Nephron (organoid): ENCODE results near the gene OBSL1.

Experiments used
- H3K27ac Mint-ChIP-seq, 3 experiments: 2 replicates each; pipeline ENCODE4 v1.8.0; 2020; ENCODE audit warnings: mixed read lengths in 3 of 3, mild to moderate bottlenecking in 2 of 3, moderate library complexity in 1 of 3
- H3K27me3 Mint-ChIP-seq: 2 replicates; pipeline ENCODE4 v1.8.0; 2021; ENCODE audit warnings: low read depth, mild to moderate bottlenecking, moderate library complexity, mixed read lengths
- H3K36me3 Mint-ChIP-seq: 2 replicates; pipeline ENCODE4 v1.8.0; 2020; ENCODE audit warnings: low read depth, mixed read lengths
- H3K4me1 Mint-ChIP-seq: 2 replicates; pipeline ENCODE4 v1.8.0; 2020; ENCODE audit warnings: mixed read lengths
- H3K4me3 Mint-ChIP-seq, 3 experiments: 2 replicates each; pipeline ENCODE4 v1.8.0; 2020; ENCODE audit warnings: mild to moderate bottlenecking in 3 of 3, mixed read lengths in 3 of 3, moderate library complexity in 2 of 3
- H3K9me3 Mint-ChIP-seq: 2 replicates; pipeline ENCODE4 v1.8.0; 2020; ENCODE audit warnings: mixed read lengths
- TF ChIP-seq, protein P1 (sequence below), 3 experiments: fragments of 200-600 bp; sonication (generic); IDR thresholded peaks; one replicate each; pipeline ENCODE4 v1.5.0; 2021; ENCODE audit warnings: antibody characterized with exemption in 3 of 3; ENCODE audit not compliant: unreplicated experiment in 3 of 3

Gene OBSL1

DNA sequence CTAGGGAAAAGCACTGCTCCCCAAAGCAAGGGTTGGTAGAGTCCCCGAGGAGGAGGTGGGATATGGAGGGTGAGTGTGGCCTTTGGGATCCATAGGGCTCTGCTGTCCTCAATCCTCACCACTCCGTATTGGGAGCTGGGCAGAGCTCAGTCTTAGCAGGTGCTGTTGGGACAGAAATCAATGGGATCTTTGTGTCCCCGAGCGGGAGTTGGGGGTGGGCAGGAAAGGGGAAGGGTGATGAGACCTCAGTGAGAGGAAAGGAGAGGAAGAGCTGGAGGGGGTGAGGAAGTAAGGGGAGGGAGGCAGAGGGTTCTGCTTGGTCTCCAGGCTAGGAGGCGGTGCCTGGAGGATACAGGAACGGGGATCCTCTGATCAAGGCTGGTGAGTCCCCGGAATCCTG is 54.5 kb downstream of the OBSL1 start:
- Mint-ChIP-seq H3K27me3 (peaks cover 62% of the 10 kb centered on the region), H3K9me3 (no peaks in the 10 kb centered on the region), H3K36me3 (no peaks in the 10 kb centered on the region), H3K4me3 (peak overlapping the region in 1 of 3 experiments; percentile 47), H3K4me1 (peaks cover 78% of the 10 kb centered on the region), H3K27ac (no peak overlapping the region)
- TF ChIP-seq, protein P1, sequence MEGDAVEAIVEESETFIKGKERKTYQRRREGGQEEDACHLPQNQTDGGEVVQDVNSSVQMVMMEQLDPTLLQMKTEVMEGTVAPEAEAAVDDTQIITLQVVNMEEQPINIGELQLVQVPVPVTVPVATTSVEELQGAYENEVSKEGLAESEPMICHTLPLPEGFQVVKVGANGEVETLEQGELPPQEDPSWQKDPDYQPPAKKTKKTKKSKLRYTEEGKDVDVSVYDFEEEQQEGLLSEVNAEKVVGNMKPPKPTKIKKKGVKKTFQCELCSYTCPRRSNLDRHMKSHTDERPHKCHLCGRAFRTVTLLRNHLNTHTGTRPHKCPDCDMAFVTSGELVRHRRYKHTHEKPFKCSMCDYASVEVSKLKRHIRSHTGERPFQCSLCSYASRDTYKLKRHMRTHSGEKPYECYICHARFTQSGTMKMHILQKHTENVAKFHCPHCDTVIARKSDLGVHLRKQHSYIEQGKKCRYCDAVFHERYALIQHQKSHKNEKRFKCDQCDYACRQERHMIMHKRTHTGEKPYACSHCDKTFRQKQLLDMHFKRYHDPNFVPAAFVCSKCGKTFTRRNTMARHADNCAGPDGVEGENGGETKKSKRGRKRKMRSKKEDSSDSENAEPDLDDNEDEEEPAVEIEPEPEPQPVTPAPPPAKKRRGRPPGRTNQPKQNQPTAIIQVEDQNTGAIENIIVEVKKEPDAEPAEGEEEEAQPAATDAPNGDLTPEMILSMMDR (IDR thresholded peaks at IDR 0.05; ENCODE audit: unreplicated experiment in 3 of 3) = no peak

DNA sequence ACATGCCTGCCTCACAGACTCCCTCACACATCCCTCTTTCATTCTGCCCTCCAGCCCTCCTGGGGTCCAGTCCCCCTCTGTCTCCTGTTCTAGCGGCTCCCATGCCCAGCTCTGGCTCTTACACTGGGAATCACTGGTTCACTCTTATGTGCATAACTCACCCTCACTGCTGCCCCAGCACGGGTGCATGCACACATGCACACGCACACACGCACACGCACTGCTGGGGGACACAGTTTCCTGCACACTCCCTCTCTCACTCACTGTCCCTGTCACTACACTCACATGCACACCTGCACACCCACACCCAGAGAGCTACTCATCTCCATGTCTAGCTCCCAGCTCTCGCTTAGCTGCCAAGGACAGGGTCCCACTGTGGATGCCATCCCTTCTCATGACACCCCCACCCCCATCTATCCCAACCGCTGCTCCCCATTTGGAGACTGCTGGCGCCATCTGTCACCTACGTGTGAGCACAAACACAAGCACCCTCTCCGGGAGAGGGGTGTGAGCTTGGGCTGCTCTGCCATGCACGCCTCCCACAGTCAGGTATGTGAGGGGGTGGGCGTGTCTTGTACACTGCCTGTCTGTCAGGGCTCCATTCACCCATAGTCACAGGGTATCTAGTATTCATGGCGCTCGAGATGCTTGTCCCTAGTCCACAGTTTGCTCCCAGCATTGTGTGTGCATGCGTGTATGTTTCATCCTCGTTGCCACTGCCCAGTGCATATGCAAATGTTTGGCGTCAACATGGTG is 55.3 kb downstream of the OBSL1 start:
- Mint-ChIP-seq H3K4me1 (peaks cover 71% of the 10 kb centered on the region), H3K9me3 (no peaks in the 10 kb centered on the region), H3K36me3 (no peaks in the 10 kb centered on the region), H3K27me3 (peaks cover 70% of the 10 kb centered on the region), H3K4me3 (peak overlapping the region in 2 of 3 experiments; percentile 1 to 47), H3K27ac (no peak overlapping the region)
- TF ChIP-seq, protein P1 (IDR thresholded peaks at IDR 0.05; ENCODE audit: unreplicated experiment in 3 of 3) = no peak

DNA sequence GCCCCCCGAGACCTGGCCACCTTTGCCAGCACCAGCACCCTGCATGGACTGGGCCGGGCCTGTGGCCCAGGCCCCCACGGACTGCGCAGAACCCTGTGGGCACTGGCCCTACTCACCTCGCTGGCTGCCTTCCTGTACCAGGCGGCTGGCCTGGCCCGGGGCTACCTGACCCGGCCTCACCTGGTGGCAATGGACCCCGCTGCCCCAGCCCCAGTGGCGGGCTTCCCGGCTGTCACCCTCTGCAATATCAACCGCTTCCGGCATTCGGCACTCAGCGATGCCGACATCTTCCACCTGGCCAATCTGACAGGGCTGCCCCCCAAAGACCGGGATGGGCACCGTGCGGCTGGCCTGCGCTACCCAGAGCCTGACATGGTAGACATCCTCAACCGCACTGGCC is 56.5 kb downstream of the OBSL1 start:
- Mint-ChIP-seq H3K27me3 (peaks cover 82% of the 10 kb centered on the region), H3K27ac (no peak overlapping the region), H3K4me3 (peak overlapping the region; percentile 45 to 50 (median 45)), H3K9me3 (no peaks in the 10 kb centered on the region), H3K4me1 (peaks cover 71% of the 10 kb centered on the region), H3K36me3 (no peaks in the 10 kb centered on the region)
- TF ChIP-seq, protein P1 (IDR thresholded peaks at IDR 0.05; ENCODE audit: unreplicated experiment in 3 of 3) = no peak

- TF ChIP-seq, protein P1 (IDR thresholded peaks at IDR 0.05; ENCODE audit: unreplicated experiment in 3 of 3) = no peak
- peak within 1 kb of the TSS; percentile 7 to 66 (median 34) for H3K27ac Mint-ChIP-seq
- no peaks in the 10 kb centered on the region for H3K36me3 Mint-ChIP-seq
- peak within 1 kb of the TSS; percentile 66 to 77 (median 72) for H3K4me3 Mint-ChIP-seq
- peaks cover 72% of the 10 kb centered on the region for H3K4me1 Mint-ChIP-seq
- H3K9me3 Mint-ChIP-seq = no peaks in the 10 kb centered on the region
- peaks cover 84% of the 10 kb centered on the region for H3K27me3 Mint-ChIP-seq
Measured at GRCh38 chr2:219514196-219514761, 57.1 kb downstream of the OBSL1 start, which contains the start of gene ASIC4. Gene ASIC4 (plus strand): TSS chr2:219514482. CDS start chr2:219514725, 243 bp downstream.

DNA sequence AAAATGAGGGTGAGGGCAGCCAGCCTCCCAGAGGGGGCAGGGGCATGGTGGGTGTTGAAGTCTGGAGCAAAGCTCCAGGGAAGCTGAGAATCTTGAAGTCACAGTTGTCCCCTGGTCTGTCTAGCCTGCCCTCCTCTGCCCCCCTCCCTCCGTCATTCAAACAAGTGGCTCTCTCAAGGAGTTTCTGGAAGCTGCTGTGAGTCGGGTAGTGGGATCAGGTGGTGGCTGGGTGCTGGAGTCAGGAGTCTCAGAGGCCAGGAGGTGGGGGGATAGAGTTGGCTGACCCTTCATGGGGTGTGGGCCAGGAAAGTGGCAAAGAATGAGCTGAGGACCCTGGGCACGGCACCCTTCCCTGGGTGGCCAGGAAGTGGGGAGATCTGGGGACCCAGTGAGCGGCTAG is 57.6 kb downstream of the OBSL1 start:
- peak overlapping the region; percentile 7 to 66 (median 22) for H3K27ac Mint-ChIP-seq
- peak overlapping the region; percentile 66 to 77 (median 72) for H3K4me3 Mint-ChIP-seq
- TF ChIP-seq, protein P1 (IDR thresholded peaks at IDR 0.05; ENCODE audit: unreplicated experiment in 3 of 3) = no peak
- H3K27me3 Mint-ChIP-seq = peaks cover 83% of the 10 kb centered on the region
- H3K36me3 Mint-ChIP-seq = no peaks in the 10 kb centered on the region
- peaks cover 69% of the 10 kb centered on the region for H3K4me1 Mint-ChIP-seq
- H3K9me3 Mint-ChIP-seq = no peaks in the 10 kb centered on the region
